ENCODE data around the gene ANKHD1.

The ANKHD1 gene

GRCh38 chr5:140544986-140545385 is 143.4 kb downstream of the ANKHD1 start:
- no peak for DNase-seq (ENCODE audit: low read depth in 3 of 3, low spot score in 1 of 3)

DNA sequence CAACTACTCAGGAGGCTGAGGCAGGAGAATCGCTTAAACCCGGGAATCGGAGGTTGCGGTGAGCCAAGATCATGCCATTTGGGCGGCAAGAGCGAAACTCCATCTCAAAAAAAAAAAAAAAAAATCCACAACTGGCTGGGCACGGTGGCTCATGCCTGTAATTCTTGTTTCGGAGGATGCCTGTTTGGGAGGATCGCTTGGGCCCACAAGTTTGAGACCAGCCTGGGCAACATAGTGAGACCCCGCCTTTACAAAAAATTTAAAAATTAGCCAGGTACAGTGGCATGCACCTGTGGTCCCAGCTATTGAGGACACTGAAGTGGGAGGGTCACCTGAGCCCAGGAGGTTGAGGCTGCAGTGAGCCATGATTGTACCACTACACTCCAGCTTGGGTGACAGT is 144.0 kb downstream of the ANKHD1 start:
- no peak for DNase-seq (ENCODE audit: low read depth in 3 of 3, low spot score in 1 of 3)

DNA sequence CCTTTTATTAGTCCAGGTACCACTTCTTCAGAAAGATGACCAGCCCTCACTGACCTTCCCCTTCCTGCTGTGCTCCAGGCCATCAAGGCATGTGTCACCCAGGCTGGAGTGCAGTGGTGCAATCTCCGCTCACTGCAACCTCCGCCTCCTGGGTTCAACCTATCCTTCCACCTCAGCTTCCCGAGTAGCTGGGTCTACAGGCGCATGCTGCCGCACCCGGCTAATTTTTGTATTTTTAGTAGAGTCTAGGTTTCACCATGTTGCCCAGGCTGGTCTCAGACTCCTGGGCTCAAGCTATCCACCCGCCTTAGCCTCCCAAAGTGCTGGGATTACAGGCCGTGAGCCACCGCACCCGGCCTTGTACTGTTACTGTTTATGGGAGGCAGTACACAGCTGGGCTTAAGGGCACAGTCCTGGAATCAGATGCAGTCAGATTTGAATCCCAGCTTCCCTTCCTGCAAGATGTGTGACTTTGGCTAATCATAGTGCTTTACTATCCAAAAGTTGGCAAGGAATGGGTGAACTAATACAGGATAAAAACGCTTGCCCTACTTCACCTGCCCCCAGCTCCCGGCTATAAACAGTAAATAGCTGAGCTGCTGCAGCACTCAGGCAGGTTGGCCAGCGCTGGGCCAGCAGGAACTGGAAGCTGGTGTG is 145.3 kb downstream of the ANKHD1 start:
- DNase-seq (ENCODE audit: low read depth in 3 of 3, low spot score in 1 of 3), result no peak

DNA sequence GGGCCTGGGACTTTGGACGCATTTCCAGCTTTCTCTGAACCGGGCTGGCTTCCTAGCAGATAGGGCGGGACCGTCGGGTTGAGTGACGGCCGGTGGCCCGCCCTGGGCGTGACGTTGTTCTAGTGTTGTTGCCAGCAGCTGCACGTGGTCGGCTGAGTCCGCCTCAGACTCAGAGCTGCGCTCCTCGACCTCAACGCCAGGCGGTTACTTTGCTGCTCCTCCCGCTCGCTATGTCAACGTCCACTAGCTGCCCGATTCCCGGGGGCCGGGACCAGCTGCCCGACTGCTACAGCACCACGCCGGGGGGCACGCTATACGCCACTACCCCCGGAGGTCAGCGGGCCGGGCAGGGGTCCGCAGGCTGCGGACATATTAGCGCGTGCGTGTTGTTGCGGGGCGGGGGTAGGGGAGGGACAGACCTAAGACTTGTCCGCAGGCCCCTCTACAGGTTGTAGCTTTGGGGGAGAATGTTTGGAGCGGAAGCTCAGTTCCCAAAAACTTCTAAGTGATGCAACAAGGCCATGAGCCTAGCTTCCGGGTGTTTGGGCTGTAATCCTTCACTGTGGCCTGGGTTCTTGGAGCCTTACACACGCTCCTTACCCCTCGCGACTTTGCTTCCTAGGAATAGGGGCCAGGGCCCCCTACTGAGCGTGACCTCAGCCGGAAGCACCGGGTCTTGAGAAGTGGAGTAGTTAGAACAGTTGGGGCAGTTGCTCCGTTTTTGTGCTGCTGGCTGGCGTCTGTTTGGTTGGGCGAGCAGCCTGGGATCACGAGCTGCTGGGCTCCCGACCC is 146.1 kb downstream of the ANKHD1 start, which contains the start of gene EIF4EBP3:
Gene EIF4EBP3, plus strand, starts transcription at position 155 of the 792 bp plus-strand sequence. Its CDS starts 76 bp downstream, at position 231.
- peak; percentile 57 to 72 (median 60) for DNase-seq (ENCODE audit: low read depth in 3 of 3, low spot score in 1 of 3)

DNA sequence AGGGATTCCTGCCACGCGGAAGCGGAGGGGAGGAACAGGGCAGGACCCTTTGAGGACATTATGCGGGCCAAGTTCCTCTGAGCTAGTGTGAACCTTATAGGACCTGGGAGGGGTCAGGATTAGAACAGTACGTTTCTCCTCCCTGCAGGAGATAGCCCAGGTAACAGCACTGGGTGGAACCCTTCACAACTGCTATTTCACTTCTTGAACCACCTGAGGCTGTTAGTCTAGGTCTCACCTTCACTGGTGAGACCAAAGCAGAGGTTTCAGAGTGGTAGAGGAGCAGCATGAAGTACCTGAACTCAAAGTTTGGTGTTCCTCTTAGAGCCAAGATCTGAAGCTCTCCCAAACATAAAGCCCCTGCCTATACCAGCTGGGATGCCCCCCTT is 146.7 kb downstream of the ANKHD1 start:
- DNase-seq (ENCODE audit: low read depth in 3 of 3, low spot score in 1 of 3), result no peak

DNA sequence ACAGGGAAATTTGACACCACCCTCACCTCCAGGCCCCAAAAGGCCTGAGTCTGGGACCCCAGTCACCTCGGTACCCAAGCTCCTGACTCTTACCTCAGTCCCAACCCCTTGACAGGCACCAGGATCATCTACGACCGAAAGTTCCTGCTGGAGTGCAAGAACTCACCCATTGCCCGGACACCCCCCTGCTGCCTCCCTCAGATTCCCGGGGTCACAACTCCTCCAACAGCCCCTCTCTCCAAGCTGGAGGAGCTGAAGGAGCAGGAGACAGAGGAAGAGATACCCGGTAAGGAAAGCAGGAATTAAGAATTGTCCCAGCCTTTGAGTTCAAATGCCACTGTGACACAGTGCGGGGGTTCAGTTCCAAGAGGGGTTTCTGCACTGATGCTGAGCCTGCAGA is 147.2 kb downstream of the ANKHD1 start:
- no peak for DNase-seq (ENCODE audit: low read depth in 3 of 3, low spot score in 1 of 3)

DNA sequence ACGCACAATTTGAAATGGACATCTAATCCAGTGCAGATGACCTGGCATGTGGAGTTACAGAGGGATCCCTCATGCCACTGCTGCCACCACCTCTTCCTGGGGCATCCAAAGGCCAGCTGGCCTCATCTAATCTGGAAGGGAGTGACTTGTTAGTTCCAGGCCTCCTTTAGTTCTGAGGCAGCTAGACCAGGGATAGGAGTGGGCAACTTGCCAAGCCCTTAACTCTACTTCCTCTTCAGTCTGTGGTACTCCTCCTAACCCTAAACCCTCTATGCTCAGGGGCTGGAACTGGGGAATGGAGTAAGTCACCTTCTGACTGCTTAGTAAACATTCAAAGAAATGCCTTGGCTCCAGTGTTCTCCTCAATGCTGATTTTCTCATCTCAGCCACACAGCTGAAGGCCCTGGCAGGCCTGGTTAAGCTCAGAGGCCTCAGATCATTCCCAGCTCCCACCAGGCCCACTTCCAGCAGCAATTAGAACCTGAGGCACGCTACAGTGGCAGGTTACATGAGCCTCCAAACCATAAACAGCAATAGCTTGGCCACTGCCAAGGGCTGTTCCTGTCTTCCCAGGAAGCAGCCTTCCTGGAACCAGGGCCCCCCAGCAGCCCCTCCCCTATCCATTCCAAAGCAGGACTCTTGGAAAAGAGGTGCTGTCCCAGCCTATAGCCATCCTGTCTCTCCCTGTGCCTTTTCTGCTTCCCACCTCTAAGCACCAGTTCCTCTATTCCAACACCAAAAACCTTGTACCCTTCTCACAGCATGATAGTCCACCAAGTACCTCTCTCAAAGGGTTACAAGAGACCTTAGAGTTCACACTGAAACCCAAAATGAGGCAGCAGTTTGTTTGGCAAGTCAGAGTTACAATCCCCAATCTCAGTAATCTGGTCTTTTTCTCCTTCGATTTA is 147.9 kb downstream of the ANKHD1 start:
- no peak for DNase-seq (ENCODE audit: low read depth in 3 of 3, low spot score in 1 of 3)

DNA sequence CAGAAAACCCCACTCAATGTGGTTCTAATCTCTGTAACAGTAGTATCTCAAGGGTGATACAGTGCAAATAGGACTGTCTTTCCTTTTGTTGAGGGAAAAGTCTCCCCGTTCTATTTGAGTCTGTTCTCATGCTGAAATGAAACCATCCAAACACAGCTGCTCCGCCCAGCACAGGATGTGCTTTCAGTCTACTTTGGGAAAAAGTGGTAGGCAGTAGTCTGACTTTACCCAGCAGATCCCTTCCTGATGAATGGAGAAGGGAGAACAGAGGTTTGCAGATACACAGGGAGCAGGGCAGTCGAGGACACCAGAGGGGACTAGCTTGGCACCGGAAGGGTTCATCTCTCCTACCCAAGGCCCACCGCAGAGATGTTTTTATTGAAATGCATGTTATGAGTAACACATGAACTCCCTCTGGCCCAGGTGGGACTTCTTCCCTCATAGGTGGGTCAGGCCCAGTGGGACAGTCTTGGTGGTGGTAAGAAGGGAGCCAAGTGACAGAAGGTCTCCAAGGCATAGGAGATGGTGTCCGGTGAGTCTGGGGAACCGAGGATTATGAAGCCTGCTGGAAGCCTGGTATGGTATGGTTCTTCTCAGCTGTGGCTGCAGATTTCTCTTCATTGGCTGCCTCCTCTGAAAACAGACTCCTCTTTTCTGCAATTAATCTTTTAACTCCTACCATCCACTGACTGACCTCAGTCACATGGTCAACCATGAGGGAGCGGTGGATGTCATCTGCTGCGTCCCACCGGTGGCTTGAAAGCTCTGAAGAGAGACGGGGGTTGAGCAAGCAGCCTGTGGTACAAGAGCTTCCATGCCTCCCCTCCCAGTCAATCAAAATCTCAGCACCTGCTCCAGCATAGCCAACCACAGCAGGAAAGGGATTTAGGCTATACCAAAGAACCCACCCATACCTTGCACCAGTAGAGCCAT is 148.8 kb downstream of the ANKHD1 start:
- DNase-seq (ENCODE audit: low read depth in 3 of 3, low spot score in 1 of 3), result no peak

DNA sequence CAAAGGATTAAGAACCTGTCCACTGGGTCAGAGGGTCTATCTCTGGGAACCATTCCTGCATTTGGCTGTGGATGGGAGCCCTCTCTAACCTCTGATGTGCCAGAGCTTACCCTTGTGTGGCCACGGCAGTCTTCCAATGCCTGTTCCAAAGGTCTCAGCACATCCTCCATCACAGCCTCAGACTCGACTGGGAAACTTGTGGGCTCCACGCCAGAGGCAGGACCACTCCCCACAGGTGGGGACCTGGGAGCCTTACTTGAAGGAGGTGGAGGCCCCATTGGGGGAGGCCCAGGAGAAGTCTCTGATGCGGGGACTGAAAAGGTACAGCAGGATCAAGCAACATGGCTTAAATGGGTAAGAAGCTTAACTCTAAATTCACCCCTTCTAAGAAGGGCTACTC is 150.2 kb downstream of the ANKHD1 start:
- no peak for DNase-seq (ENCODE audit: low read depth in 3 of 3, low spot score in 1 of 3)

GRCh38 chr5:140553657-140554056 is 152.0 kb downstream of the ANKHD1 start:
- no peak for DNase-seq (ENCODE audit: low read depth in 3 of 3, low spot score in 1 of 3)

GRCh38 chr5:140554454-140554853 is 152.8 kb downstream of the ANKHD1 start:
- no peak for DNase-seq (ENCODE audit: low read depth in 3 of 3, low spot score in 1 of 3)

GRCh38 chr5:140555747-140556312 is 154.2 kb downstream of the ANKHD1 start:
- no peak for DNase-seq (ENCODE audit: low read depth in 3 of 3, low spot score in 1 of 3)

DNA sequence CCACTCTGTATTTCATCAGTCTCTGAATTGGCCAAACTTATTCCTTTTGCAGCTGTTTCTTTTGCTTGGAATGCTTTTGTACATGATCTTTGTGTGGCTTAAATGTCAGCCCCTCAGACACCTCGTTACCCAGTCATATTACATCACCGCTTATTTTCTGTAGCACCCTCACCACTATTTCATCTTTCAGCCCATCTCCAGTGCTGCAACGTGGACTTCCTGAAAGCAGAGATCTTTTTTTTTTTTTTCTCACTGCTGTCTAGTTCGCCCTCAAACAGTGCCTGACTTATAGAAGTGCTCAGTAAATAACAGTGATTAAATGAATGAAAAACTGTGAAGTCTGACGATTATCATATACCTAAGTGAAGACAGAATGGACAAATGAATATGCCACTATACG is 154.8 kb downstream of the ANKHD1 start:
- DNase-seq (ENCODE audit: low read depth in 3 of 3, low spot score in 1 of 3), result no peak

GRCh38 chr5:140557136-140557805 is 155.6 kb downstream of the ANKHD1 start, which contains the start of gene SRA1:
SRA1 (minus strand) TSS chr5:140557473; CDS start chr5:140557452, 21 bp downstream.
- DNase-seq (ENCODE audit: low read depth in 3 of 3, low spot score in 1 of 3), result peak; percentile 49 to 75 (median 55)

GRCh38 chr5:140557965-140558364 is 156.3 kb downstream of the ANKHD1 start:
- no peak for DNase-seq (ENCODE audit: low read depth in 3 of 3, low spot score in 1 of 3)

DNA sequence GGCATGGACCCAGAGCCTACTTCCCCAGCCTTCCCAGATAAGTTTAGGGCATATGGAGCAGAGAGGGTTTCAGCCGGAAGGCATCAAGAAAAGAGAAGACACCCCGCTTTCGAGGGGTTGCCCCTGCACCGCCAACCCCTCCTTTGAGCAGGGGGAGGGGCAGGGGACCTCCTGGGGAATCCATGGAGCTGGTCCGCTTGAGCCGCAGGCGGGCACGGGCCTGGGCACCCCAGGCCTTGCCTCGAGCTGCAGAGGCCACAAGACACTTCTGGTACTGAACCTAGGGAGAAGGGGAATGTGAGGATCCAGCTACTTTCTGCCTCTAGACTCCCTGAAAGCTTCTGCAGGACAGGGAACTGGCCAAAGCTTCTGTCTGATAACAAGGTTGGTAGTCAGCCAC is 156.9 kb downstream of the ANKHD1 start:
- no peak for DNase-seq (ENCODE audit: low read depth in 3 of 3, low spot score in 1 of 3)

DNA sequence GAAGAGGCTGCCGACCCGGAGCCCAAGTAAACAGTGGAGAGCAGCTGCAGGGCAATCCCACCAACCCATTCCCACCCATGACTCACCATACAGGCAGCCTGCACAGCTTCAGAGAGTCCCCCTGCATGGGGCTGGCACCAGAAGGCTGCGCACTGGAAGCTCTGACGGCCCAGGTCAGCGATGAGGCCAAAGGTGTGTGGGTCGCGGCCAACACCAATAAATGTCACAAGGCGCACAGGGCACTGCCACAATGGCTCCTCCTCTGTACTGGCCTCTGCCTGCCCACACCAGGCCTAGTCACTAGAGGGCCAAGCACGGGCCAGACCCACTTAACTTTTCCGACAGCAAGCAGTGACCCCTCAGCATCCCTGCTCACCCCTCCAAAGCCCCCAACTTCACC is 158.6 kb downstream of the ANKHD1 start:
- DNase-seq (ENCODE audit: low read depth in 3 of 3, low spot score in 1 of 3), result no peak

- DNase-seq (ENCODE audit: low read depth in 3 of 3, low spot score in 1 of 3), result no peak
Observed at GRCh38 chr5:140561753-140562523, 160.3 kb downstream of the ANKHD1 start.

DNA sequence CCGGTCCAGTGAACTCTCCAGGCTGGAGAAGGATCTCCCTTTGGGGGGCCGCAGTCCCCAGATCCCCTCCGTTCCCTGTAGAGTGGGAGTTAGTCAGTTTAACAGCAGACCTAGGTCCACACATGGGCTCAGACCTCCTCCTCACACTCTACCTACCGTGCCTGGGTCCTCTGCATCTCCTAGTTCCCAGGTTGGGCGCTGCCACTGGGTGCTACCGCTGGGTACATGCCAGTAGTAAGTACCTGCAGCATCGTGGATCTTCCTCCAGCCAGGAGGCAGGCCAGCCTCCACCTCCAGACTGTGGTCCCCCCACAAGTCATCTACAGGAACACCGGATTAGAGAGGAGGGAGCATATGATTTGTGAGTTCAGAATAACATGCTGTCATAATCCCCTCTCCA is 162.0 kb downstream of the ANKHD1 start:
- no peak for DNase-seq (ENCODE audit: low read depth in 3 of 3, low spot score in 1 of 3)

All from stimulated activated CD4-positive, alpha-beta T cell treated with anti-CD3 and anti-CD28 coated beads, TNF-alpha, amount 100 ng/mL, for 1 hour (primary cell).